Testis (tissue), 3 donors: ENCODE results near the gene OR6B2. TPM values are rescaled to one million over a fixed set of nuclear protein-coding genes. Genes with fewer than 3 reads are reported as not detected.

Experiments used
- DNase-seq: peaks from one replicate; pipeline ENCODE4 v3.0.0-alpha.2; 2019
- H3K27ac ChIP-seq, 2 donors: fragments of 200-600 bp; sonication (generic); one replicate each; pipeline ENCODE4 v1.5.1; 2019
- H3K27me3 ChIP-seq: fragments of 200-600 bp; sonication (generic); one replicate; pipeline ENCODE4 v1.5.1; 2019
- H3K36me3 ChIP-seq: fragments of 200-600 bp; sonication (generic); one replicate; pipeline ENCODE4 v1.5.1; 2017; ENCODE audit warnings: low read depth; ENCODE audit errors: missing control alignments
- H3K4me1 ChIP-seq: fragments of 200-600 bp; sonication (generic); one replicate; pipeline ENCODE4 v1.5.1; 2019
- H3K4me3 ChIP-seq, 2 donors: fragments of 200-600 bp; sonication (generic); one replicate each; pipeline ENCODE4 v1.5.1; 2017 to 2019
- H3K9me3 ChIP-seq: fragments of 200-600 bp; sonication (generic); one replicate; pipeline ENCODE4 v1.5.1; 2017
- POLR2A ChIP-seq: fragments of 450-650 bp; IDR thresholded peaks from one replicate; pipeline ENCODE4 v1.6.1; 2017; ENCODE audit warnings: antibody characterized with exemption, mild to moderate bottlenecking, moderate library complexity
- WGBS, 2 donors: methylation state at CpG; one replicate each; pipeline ENCODE4 v1.1.5; 2018; 5-methylcytosine and 5-hydroxymethylcytosine counted together
- intact Hi-C: fragments of 100-400 bp; cut with DNase I; formaldehyde crosslinking; loops from one replicate; pipeline ENCODE4 v1.15.1; 2023; ENCODE audit warnings: low total_unique reads
- polyA plus RNA-seq: library from polyadenylated mRNA; stranded (reverse); fragments of 350-450 nt; fragmentation: Illumina TruSeq; extraction: RNeasy Lipid Tissue Mini Kit (QIAGEN cat#74804); gene quantifications from one replicate; pipeline ENCODE4 v1.2.3, GENCODE V29; 2014; ENCODE audit warnings: low read depth, low replicate concordance; ENCODE audit not compliant: insufficient read depth
- total RNA-seq, 2 donors: library from RNA; depleted of rRNA; stranded (reverse); fragments of >200 nt; gene quantifications; one replicate each; pipeline ENCODE4 v1.2.3, GENCODE V29; 2016
- TF ChIP-seq, protein P1 (sequence below), 3 experiments: fragments of 450-650 bp in 2 of 3; fragments of 200-600 bp in 1 of 3; sonication (generic) in 1 of 3; IDR thresholded peaks; one replicate each; pipeline ENCODE4 v1.5.1; 2016 to 2019; ENCODE audit warnings: antibody characterized with exemption in 3 of 3, mild to moderate bottlenecking in 2 of 3, moderate library complexity in 1 of 3

Gene OR6B2
- total and polyA plus RNA-seq, 3 donors from 2014 or later: not detected

DNA sequence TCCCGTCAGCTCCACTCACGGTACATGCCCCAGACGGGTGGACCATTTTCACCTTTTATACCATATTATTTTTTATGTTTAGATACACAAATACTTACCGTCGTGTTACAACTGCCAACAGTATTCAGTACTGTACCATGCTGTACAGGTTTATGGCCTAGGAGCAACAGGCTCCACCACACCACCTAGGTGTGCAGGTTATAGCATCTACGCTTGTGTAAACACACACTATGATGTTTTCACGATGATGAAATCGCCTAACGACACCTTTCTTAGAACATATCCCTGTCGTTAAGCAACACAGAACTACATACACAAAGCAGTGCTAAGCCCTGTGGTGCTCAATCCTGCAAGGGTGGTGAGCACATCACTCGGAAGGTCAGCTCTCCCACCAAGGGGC is 29.6 kb downstream of the OR6B2 start:
- no peaks in the 10 kb centered on the region for H3K9me3 ChIP-seq
- H3K27me3 ChIP-seq: no peaks in the 10 kb centered on the region
- 90 to 93% methylated on average over 11 of the region's 11 CpGs for WGBS, 2 donors
- H3K4me1 ChIP-seq: no peaks in the 10 kb centered on the region
- TF ChIP-seq, protein P1, sequence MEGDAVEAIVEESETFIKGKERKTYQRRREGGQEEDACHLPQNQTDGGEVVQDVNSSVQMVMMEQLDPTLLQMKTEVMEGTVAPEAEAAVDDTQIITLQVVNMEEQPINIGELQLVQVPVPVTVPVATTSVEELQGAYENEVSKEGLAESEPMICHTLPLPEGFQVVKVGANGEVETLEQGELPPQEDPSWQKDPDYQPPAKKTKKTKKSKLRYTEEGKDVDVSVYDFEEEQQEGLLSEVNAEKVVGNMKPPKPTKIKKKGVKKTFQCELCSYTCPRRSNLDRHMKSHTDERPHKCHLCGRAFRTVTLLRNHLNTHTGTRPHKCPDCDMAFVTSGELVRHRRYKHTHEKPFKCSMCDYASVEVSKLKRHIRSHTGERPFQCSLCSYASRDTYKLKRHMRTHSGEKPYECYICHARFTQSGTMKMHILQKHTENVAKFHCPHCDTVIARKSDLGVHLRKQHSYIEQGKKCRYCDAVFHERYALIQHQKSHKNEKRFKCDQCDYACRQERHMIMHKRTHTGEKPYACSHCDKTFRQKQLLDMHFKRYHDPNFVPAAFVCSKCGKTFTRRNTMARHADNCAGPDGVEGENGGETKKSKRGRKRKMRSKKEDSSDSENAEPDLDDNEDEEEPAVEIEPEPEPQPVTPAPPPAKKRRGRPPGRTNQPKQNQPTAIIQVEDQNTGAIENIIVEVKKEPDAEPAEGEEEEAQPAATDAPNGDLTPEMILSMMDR (IDR thresholded peaks at IDR 0.05): no peak
- TF ChIP-seq POLR2A: no peak
- no peak overlapping the region for H3K27ac ChIP-seq
- no peak for DNase-seq
- intact Hi-C loops: no loop called here
- H3K36me3 ChIP-seq: no peaks in the 10 kb centered on the region
- H3K4me3 ChIP-seq: no peak overlapping the region

DNA sequence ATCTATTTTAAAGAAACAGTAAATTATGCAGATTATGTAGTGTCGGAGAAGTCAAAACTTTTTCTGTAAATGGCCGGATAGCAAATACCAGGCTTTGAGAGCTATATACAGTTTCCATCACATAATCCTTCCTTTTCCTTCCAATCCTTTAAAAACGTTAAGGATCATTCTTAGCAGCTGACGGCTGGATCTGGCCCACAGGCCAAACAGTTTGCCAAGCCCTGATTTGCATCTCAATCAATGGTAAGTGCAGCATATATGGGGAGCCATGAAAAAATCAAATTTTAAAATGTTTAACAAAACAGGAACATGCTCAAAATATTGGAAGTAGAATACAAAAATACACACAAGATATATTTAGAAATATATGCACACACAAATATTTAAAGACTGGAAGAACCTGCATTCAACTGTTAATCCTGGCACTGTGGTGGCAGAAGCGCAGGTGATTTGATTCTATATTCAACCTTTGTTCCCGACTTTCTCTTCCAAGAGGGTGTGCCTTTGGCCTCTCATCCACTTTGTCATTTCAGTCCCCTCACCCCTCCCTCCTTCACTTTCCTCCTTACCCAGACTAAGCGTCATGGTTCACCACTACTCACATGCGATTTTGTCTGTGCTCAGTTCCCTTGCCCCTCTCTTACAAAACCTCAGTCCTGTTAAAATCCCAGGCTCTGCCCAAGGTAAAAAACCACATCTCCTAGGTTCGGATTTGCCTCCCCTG is 32.4 kb downstream of the OR6B2 start:
- WGBS, 2 donors: 81% methylated on average over 9 of the region's 9 CpGs
- H3K4me1 ChIP-seq: no peaks in the 10 kb centered on the region
- intact Hi-C loops: no loop called here
- no peak for DNase-seq
- H3K27ac ChIP-seq: no peak overlapping the region
- no peaks in the 10 kb centered on the region for H3K9me3 ChIP-seq
- no peak overlapping the region for H3K4me3 ChIP-seq
- H3K36me3 ChIP-seq: no peaks in the 10 kb centered on the region
- TF ChIP-seq POLR2A: no peak
- TF ChIP-seq, protein P1 (IDR thresholded peaks at IDR 0.05): no peak
- no peaks in the 10 kb centered on the region for H3K27me3 ChIP-seq

DNA sequence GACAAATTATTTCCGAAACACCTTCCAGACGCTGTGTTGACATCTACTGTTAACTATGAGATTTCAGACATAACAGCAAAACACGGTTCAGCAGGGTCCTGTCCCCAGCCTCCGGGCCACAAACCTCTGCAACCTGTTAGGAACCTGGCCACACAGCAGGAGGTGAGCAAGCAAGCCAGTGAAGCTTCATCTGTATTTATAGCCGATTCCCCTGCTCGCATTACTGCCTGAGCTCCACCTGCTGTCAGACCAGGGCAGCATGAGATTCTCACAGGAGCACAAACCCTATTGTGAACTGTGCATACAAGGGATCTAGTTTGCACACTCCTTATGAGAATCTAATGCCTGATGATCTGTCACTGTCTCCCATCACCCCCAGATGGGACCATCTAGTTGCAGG is 36.1 kb downstream of the OR6B2 start:
- intact Hi-C loops: no loop called here
- Histone ChIP-seq H3K4me1 (no peaks in the 10 kb centered on the region), H3K9me3 (no peaks in the 10 kb centered on the region), H3K4me3 (no peak overlapping the region), H3K36me3 (no peaks in the 10 kb centered on the region), H3K27me3 (no peaks in the 10 kb centered on the region), H3K27ac (no peak overlapping the region)
- TF ChIP-seq, protein P1 (IDR thresholded peaks at IDR 0.05): no peak
- no peak for TF ChIP-seq POLR2A
- 84 to 89% methylated on average over 6 of the region's 6 CpGs for WGBS, 2 donors
- DNase-seq: no peak

DNA sequence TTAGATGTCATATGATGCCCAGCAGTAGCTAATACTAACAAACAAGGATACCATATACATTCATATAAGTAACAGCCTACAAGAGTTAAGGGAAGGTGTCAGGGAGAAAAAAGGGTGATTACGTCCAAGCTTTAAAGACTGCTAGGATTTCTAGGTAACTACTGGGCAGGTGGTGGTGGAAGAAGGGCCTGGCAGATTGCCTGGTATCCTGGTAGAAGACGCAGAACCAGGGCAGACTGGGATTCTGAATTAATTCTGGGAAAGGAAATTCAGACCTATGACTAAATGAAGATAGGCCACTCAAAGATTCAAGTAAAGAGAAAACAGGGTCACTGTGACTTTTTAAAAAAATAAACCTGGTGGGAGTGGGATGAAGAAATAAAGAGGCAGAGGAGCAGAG is 36.9 kb downstream of the OR6B2 start:
- Histone ChIP-seq H3K9me3 (no peaks in the 10 kb centered on the region), H3K4me1 (no peaks in the 10 kb centered on the region), H3K36me3 (no peaks in the 10 kb centered on the region), H3K4me3 (no peak overlapping the region), H3K27me3 (no peaks in the 10 kb centered on the region), H3K27ac (no peak overlapping the region)
- no peak for TF ChIP-seq POLR2A
- TF ChIP-seq, protein P1 (IDR thresholded peaks at IDR 0.05): no peak
- no peak for DNase-seq
- intact Hi-C loops: no loop called here
- WGBS, 2 donors: 84% methylated on average over 2 of the region's 2 CpGs
